Psoas muscle (tissue), 8 donors: ENCODE measurements around the gene ACAA2. TPM values are rescaled to one million over a fixed set of nuclear protein-coding genes. Genes with fewer than 3 reads are reported as not detected.

Experiments
- ATAC-seq, 4 donors: fragments of 200-7000 bp; cut with Tn5 transposase; one replicate each; pipeline ENCODE4 v1.9.1; 2020; ENCODE audit warnings: moderate library complexity in 3 of 4, mild to moderate bottlenecking in 2 of 4
- DNase-seq, 2 donors: peaks; one replicate each; pipeline ENCODE4 v3.0.0-alpha.2; 2020
- H3K27ac ChIP-seq: fragments of 200-600 bp; one replicate; pipeline ENCODE4 v1.8.0; 2022
- H3K27me3 ChIP-seq, 3 donors: fragments of 200-600 bp in 1 of 3; one replicate each; pipeline versions ENCODE4 v1.6.1 to v1.8.0; 2013 to 2022; ENCODE audit warnings: low read length in 2 of 3, mild to moderate bottlenecking in 2 of 3, moderate library complexity in 1 of 3; ENCODE audit not compliant: insufficient read depth in 3 of 3
- H3K36me3 ChIP-seq, 2 donors: fragments of 200-600 bp in 1 of 2; one replicate each; pipeline versions ENCODE4 v1.6.1 to v1.8.0; 2013 to 2022; ENCODE audit warnings: low read depth in 1 of 2, mild to moderate bottlenecking in 1 of 2, moderate library complexity in 1 of 2; ENCODE audit not compliant: insufficient read depth in 1 of 2
- H3K4me1 ChIP-seq: fragments of 200-600 bp; one replicate; pipeline ENCODE4 v1.8.0; 2022
- H3K4me3 ChIP-seq: fragments of 200-600 bp; one replicate; pipeline ENCODE4 v1.8.0; 2022; ENCODE audit warnings: mild to moderate bottlenecking
- H3K9me3 ChIP-seq: fragments of 200-600 bp; one replicate; pipeline ENCODE4 v1.8.0; 2022
- WGBS, 3 donors: extraction: QIAGEN DNeasy Blood & Tissue Kit; methylation state at CpG; one replicate each; pipeline versions ENCODE4 v1.1.6 to v1.1.7; 2013; 5-methylcytosine and 5-hydroxymethylcytosine counted together
- intact Hi-C, 2 donors: fragments of 100-400 bp; cut with DNase I; formaldehyde crosslinking; loops; one replicate each; pipeline versions ENCODE4 v1.11.0 to v1.14.2; 2022
- polyA plus RNA-seq, 3 donors: library from polyadenylated mRNA; stranded (reverse); fragments of 200-250 nt; gene quantifications; one replicate each; pipeline ENCODE4 v1.2.3, GENCODE V29; 2013
- total RNA-seq, 4 donors: library from RNA; stranded (reverse); fragmentation: NEBNext Ultra II Directional in 2 of 4; extraction: Animal tissue kit (Norgen Biotek cat#: 25700) in 2 of 4; gene quantifications; one replicate each; pipeline versions ENCODE4 v1.2.1 to v1.2.4, GENCODE V29; 2021 to 2023
- TF ChIP-seq, protein P1 (sequence below): fragments of 200-600 bp; IDR thresholded peaks from one replicate; pipeline ENCODE4 v1.8.0; 2022; ENCODE audit warnings: antibody characterized with exemption
- donor health status: healthy with polysubstance abuse.
- donor health status: DM: no; HTN: no; CAD: no; lungs with moderate emphysema.
- donor health status: Bipolar disorder and iron deficiency.
- donor health status: healthy.
- donor health status: DM: yes; HTN: yes; CAD: no.
- donor health status: DM: no; HTN: no; CAD: no.
- donor health status: DM: no; HTN: no; CAD: no.
- donor health status: DM: yes; HTN: yes; CAD: no.

Gene ACAA2
- total and polyA plus RNA-seq, 7 donors, result 75.5 to 158 (median 95.4) TPM

DNA sequence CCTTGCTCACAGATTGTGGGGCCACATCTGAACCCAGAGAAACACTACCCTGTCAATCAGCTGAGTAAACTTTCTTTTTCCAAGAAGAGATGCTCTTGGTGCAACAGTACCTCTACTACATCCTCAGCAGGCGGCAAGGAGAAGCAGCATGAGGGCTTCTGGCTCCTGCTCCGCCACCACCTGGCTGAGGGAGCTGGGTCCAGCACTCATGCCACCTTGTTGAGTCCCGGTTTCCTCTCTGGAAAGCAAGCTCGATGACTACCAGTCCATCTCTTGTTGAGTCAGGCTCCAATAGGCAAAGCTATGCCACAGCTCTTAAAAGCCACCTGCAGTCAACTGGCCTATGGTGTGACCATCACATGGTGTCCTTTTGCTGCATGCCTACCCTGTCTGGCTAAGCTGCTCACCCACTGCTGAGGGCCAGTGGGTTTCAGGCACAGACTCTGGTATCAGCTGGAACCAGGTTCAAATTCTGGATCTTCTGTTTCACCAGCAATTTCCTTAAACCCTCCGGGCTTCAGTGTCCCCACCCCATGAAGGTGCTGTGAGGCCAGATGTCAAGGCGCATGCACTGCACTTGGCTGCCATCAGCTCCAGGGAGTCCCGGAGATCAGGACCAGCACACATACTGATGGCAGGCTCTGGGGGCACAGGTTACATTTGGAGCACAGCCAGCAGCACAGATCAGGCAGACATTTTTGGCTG is 42.5 kb upstream of the ACAA2 start:
- 89 to 93% (median 91%) methylated on average over 7 of the region's 7 CpGs for WGBS, 3 donors
- no peak for ATAC-seq
- TF ChIP-seq, protein P1, sequence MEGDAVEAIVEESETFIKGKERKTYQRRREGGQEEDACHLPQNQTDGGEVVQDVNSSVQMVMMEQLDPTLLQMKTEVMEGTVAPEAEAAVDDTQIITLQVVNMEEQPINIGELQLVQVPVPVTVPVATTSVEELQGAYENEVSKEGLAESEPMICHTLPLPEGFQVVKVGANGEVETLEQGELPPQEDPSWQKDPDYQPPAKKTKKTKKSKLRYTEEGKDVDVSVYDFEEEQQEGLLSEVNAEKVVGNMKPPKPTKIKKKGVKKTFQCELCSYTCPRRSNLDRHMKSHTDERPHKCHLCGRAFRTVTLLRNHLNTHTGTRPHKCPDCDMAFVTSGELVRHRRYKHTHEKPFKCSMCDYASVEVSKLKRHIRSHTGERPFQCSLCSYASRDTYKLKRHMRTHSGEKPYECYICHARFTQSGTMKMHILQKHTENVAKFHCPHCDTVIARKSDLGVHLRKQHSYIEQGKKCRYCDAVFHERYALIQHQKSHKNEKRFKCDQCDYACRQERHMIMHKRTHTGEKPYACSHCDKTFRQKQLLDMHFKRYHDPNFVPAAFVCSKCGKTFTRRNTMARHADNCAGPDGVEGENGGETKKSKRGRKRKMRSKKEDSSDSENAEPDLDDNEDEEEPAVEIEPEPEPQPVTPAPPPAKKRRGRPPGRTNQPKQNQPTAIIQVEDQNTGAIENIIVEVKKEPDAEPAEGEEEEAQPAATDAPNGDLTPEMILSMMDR, result no peak
- Histone ChIP-seq H3K4me1 (no peaks in the 10 kb centered on the region), H3K27ac (no peak overlapping the region), H3K36me3 (no peaks in the 10 kb centered on the region), H3K4me3 (no peak overlapping the region), H3K27me3 (no peaks in the 10 kb centered on the region), H3K9me3 (no peaks in the 10 kb centered on the region)
- intact Hi-C loops, result loop anchor here (5.0 to 10.0 kb wide), 2 partner anchors 344 to 1181 kb away; no protein-coding TSS in a partner anchor
- no peak for DNase-seq

DNA sequence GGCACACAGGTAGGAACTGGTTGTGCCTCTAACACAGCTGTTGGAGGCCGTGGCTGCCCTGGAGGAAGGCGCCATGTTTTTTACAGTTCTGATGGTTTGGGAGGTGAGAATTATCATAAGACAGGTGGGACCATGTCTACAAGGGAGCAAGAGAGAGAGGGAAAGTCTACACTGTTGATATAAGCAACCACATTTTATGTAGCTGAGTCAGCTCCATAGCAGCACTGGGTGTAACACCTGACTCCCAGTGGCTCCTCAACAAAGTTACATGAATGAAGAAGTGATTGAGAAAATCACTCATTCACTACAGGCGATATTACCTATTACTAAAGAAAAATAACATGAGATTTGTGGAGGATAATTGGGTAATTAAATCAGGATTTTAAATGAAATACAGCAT is 41.3 kb upstream of the ACAA2 start:
- Histone ChIP-seq H3K27ac (no peak overlapping the region), H3K9me3 (no peaks in the 10 kb centered on the region), H3K27me3 (peaks cover 0 to 12% (median 0%) of the 10 kb centered on the region in 3 donors), H3K4me3 (no peak overlapping the region), H3K4me1 (no peaks in the 10 kb centered on the region), H3K36me3 (no peaks in the 10 kb centered on the region)
- TF ChIP-seq, protein P1, result no peak
- WGBS, 3 donors, result 88 to 96% (median 89%) methylated on average over 3 of the region's 3 CpGs
- intact Hi-C loops, result loop anchor here (5.0 to 10.0 kb wide), 2 partner anchors 342 to 1180 kb away; no protein-coding TSS in a partner anchor
- DNase-seq (no peak), ATAC-seq (no peak)

DNA sequence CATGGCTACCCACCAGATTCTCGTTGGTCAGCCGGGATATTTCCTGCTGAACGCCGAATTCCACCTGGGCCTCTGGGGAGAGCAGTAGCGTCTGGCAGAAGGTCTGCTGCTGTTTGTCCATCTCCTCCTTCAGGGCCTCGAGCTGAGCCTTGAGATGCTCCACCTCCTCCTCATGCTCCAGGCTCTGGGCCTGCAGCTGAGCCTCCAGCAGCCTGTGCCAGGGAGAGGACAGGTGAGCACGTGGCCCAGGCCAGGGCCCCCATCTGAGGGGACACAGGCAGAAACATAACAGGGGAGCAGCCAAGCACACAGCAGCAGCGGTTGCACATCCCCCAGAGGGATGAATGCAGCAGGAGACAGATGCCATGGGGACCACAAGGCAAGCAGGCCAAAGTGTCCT is 40.1 kb upstream of the ACAA2 start:
- 82 to 85% (median 84%) methylated on average over 8 of the region's 8 CpGs for WGBS, 3 donors
- H3K4me3 ChIP-seq, result no peak overlapping the region
- no peaks in the 10 kb centered on the region for H3K9me3 ChIP-seq
- no peaks in the 10 kb centered on the region for H3K36me3 ChIP-seq
- no peak for DNase-seq
- TF ChIP-seq, protein P1, result no peak
- H3K4me1 ChIP-seq, result no peaks in the 10 kb centered on the region
- ATAC-seq, result no peak
- H3K27ac ChIP-seq, result no peak overlapping the region
- intact Hi-C loops, result loop anchor here in 1 of 2 donors (10.0 kb wide), 1 partner anchor 1179 kb away; no protein-coding TSS in a partner anchor
- H3K27me3 ChIP-seq, result peaks cover 0 to 17% (median 0%) of the 10 kb centered on the region in 3 donors

DNA sequence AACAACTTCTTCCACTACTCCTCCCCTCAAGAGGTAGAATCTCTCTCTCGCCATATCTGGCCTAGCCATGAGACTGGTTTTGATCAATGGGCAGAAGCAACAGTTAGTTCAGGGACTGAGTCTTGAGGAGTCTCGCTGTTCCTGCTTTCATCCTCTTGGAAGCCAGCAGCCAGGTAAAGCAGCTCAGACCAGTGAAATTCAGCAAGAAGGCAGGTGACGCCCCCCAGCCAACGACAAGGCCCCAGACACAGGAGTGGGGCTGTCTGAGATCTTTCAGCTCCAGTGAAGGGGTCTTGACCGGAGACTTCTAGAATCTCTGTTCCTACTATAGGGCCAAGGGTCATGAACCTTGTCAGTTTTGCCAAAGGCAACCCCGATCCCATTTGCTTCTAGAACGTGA is 39.7 kb upstream of the ACAA2 start:
- TF ChIP-seq, protein P1, result no peak
- 81 to 86% (median 81%) methylated on average over 7 of the region's 7 CpGs for WGBS, 3 donors
- DNase-seq, result no peak
- intact Hi-C loops, result loop anchor here in 1 of 2 donors (10.0 kb wide), 1 partner anchor 1178 kb away; no protein-coding TSS in a partner anchor
- H3K4me3 ChIP-seq, result no peak overlapping the region
- H3K36me3 ChIP-seq, result no peaks in the 10 kb centered on the region
- ATAC-seq, result no peak
- peaks cover 0 to 17% (median 0%) of the 10 kb centered on the region in 3 donors for H3K27me3 ChIP-seq
- no peak overlapping the region for H3K27ac ChIP-seq
- H3K9me3 ChIP-seq, result no peaks in the 10 kb centered on the region
- no peaks in the 10 kb centered on the region for H3K4me1 ChIP-seq
